Skeletal muscle satellite cell (primary cell): ENCODE measurements around the gene TFAP2C. TPM values are rescaled to one million over a fixed set of nuclear protein-coding genes. Genes with fewer than 3 reads are reported as not detected.

Experiments
- H3K27me3 ChIP-seq: 2 replicates; pipeline ENCODE4 v1.7.0; 2013; ENCODE audit warnings: low read length; ENCODE audit not compliant: control insufficient read depth, insufficient read depth
- H3K36me3 ChIP-seq: 2 replicates; pipeline ENCODE4 v1.7.0; 2013; ENCODE audit warnings: mild to moderate bottlenecking, control low read depth, low read length; ENCODE audit not compliant: insufficient read depth
- H3K4me1 ChIP-seq: 2 replicates; pipeline ENCODE4 v1.7.0; 2013; ENCODE audit warnings: low read length; ENCODE audit not compliant: control insufficient read depth, insufficient read depth
- H3K4me2 ChIP-seq: 2 replicates; pipeline ENCODE4 v1.7.0; 2013; ENCODE audit warnings: mild to moderate bottlenecking, low read length
- H3K4me3 ChIP-seq: 2 replicates; pipeline ENCODE4 v1.7.0; 2013; ENCODE audit warnings: low read length
- H3K9ac ChIP-seq: 2 replicates; pipeline ENCODE4 v1.7.0; 2013; ENCODE audit warnings: mild to moderate bottlenecking, low read depth, low read length, moderate library complexity
- H3K9me3 ChIP-seq: replicated peaks from 2 replicates; pipeline ENCODE4 v1.7.0; 2013; ENCODE audit warnings: mild to moderate bottlenecking, control low read depth, low read length
- total RNA-seq: library from RNA; depleted of rRNA; stranded (reverse); fragments of >200 nt; gene quantifications from 2 replicates; pipeline ENCODE4 v1.2.3, GENCODE V29; 2012; rRNA removed

TFAP2C gene
- total RNA-seq: under 0.01 and 0.25 TPM in 2 replicates

DNA sequence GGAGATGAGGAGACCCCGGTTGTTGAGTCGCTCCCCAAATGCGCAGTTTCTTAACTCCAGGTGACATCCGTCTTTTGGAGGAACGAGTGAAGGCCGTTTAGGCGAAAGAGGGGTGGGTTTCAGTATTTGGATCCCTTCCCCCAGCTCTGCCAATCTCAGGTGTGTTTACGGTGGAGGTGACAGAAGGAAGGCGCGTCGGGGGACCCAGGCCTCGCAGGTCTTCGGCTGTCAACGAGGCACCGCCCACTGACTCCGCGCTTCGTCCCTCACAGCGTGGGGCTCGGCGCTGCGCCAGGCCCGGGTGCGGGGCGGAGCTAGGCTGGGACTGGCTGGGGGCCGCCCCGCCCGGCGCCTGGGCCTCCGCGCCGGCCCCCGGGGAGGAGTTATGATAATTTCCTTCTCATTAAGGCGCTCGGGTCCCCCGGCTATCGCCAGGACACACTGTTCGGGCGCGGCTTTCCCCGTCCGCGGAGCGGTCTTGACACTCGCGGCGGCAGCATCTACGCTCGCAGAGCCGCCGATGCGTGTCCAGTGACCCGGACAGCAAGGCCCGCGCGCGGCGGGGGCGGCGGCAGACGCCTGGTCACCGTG is at the start of gene TFAP2C:
Gene TFAP2C (plus strand): TSS at position 434 of the 591 bp plus-strand sequence. CDS start 239 bp downstream, outside the sequence.
- Histone ChIP-seq H3K4me2 (peak within 1 kb of the TSS; percentile 44), H3K4me1 (no peaks in the 10 kb centered on the region)

DNA sequence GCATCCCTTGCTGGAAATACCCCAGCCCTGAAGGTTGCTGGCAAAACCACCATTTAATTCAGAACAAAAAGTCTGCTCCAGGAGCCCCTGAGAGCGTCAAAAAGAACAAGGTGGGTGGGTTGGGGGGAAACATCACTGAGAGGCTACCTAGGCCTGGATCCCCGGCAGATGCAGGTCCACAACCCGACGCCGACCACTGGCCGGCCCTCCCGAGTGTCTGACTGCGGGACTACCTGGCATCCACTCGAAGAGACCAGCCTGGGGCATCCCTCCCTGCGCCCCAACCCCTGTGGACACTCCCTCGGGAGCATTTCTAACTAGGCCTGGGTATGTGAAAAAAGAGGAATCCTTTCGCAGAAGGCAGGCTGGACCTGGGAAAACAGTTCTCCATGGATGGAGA is 48.9 kb upstream of the TFAP2C start:
- H3K4me1 ChIP-seq: no peaks in the 10 kb centered on the region
- H3K9ac ChIP-seq: no peak overlapping the region
- no peak overlapping the region for H3K4me2 ChIP-seq
- no peak overlapping the region for H3K4me3 ChIP-seq
- no peaks in the 10 kb centered on the region for H3K36me3 ChIP-seq
- no peaks in the 10 kb centered on the region for H3K27me3 ChIP-seq
- no peaks in the 10 kb centered on the region for H3K9me3 ChIP-seq

More for the DNA sequence above, at the start of gene TFAP2C:
- Histone ChIP-seq H3K4me3 (no peak within 1 kb of the TSS), H3K36me3 (no peaks in the 10 kb centered on the region), H3K27me3 (peaks cover 82% of the 10 kb centered on the region), H3K9ac (no peak within 1 kb of the TSS), H3K9me3 (no peaks in the 10 kb centered on the region)

DNA sequence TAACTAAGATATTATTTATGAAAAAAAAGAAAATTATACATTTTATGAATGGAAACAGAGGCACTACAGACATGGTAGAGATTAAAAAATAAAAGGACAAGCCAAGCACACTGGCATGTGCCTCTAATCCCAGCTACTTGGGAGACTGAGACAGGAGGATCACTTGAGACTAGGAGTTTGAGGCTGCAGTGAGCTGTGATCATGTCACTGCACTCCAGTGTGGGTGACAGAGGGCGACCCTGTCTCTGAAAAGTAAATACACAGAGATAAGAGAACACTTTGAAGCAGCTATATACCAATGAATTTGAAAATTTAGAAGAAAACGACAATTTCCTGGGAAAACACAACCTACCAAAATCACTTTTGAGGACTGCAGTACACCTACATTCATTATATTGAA is 47.4 kb upstream of the TFAP2C start:
- H3K4me3 ChIP-seq: no peak overlapping the region
- H3K27me3 ChIP-seq: no peaks in the 10 kb centered on the region
- H3K9ac ChIP-seq: no peak overlapping the region
- no peaks in the 10 kb centered on the region for H3K4me1 ChIP-seq
- no peaks in the 10 kb centered on the region for H3K36me3 ChIP-seq
- no peaks in the 10 kb centered on the region for H3K9me3 ChIP-seq
- H3K4me2 ChIP-seq: no peak overlapping the region

DNA sequence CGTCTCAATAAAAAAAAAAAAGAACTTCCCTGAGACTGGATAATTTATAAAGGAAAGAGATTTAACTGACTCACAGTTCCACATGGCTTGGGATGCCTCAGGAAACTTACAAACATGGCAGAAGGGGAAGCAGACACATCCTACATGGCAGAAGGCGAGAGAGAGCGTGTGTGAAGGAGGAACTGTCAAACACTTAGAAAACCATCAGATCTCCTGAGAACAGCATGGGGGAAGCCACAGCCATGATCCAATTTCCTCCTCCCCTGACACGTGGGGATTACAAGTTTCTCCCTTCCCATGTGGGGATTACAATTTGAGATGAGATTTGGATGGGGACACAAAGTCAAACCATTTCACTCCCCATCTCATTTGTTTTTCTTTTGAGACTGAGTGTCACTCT is 46.6 kb upstream of the TFAP2C start:
- Histone ChIP-seq H3K4me1 (no peaks in the 10 kb centered on the region), H3K4me2 (no peak overlapping the region), H3K27me3 (no peaks in the 10 kb centered on the region), H3K9ac (no peak overlapping the region), H3K9me3 (no peaks in the 10 kb centered on the region), H3K36me3 (no peaks in the 10 kb centered on the region), H3K4me3 (no peak overlapping the region)

DNA sequence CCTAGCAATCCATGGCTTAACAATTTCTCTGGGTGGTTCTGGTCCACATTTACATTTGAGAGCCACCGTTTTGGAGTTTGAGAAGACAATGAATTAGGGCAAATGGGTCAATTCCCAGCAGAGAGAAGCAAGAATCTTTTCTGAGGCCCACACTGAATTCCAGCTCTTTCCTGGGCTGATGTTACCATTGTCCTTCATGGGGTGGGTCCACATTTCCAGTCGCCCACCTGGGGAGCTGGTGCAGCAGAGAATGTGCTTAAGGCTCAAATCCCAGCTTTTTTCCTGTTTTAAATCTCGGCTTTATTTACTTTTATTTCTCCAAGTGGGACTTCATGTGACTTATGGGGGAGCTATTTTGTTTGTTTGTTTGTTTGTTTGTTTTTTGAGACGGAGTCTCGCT is 44.2 kb upstream of the TFAP2C start:
- H3K9ac ChIP-seq: no peak overlapping the region
- H3K4me1 ChIP-seq: no peaks in the 10 kb centered on the region
- H3K4me3 ChIP-seq: no peak overlapping the region
- H3K27me3 ChIP-seq: no peaks in the 10 kb centered on the region
- no peak overlapping the region for H3K4me2 ChIP-seq
- H3K9me3 ChIP-seq: no peaks in the 10 kb centered on the region
- no peaks in the 10 kb centered on the region for H3K36me3 ChIP-seq

DNA sequence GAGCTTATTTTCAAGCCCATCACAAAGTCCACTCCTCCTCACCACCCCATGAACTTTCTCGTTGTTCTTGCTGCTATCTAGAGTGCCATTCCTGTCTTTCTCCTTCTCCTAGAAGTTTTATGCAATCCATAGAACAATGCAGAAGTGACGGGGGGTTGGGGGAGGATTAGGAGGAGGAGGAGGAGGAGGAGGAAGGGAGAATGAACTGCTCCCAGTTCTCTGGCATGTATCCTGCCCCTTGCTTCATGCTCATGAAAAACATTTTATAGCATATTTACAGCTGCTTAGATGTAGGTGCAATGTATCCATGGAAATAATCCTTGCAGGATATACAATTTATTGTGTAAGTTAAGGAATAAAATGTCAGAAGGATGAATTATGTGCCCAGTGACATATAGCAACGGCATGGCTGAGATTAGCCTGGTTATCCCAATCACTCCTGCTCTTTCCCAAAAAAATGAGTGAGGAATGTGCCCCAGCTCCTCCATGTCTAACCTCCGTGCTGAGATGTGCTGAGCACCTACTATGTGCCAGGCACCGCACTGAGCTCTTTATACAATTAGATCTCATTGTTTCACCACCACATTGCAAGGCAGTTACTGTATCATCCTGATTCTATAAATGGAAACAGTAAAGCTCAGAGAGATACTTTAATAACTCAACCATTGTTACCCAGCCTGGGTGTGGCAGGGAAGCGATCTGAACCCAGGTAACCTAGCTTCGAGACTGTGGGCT is 41.6 kb upstream of the TFAP2C start:
- no peaks in the 10 kb centered on the region for H3K4me1 ChIP-seq
- H3K9ac ChIP-seq: no peak overlapping the region
- H3K4me2 ChIP-seq: no peak overlapping the region
- H3K27me3 ChIP-seq: no peaks in the 10 kb centered on the region
- H3K36me3 ChIP-seq: no peaks in the 10 kb centered on the region
- no peaks in the 10 kb centered on the region for H3K9me3 ChIP-seq
- H3K4me3 ChIP-seq: no peak overlapping the region

DNA sequence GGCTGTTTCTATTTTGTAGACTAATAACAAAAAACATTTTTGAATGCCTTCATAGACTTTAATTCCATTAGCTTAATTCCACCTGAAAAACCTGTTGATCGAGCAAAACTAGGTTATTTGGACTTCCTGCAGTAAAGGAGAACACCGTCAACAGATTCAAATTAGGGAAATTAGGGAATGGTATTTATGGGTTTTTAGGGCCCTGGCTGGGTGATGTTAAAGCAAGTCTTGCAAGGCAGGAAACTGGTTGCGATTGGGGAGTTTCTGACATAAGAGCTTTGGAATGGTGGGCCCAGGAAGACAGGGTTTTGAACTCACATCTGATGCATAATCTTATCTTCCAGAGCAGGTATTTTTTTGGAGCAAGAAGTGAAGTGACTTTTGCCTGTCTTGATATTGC is 40.1 kb upstream of the TFAP2C start:
- H3K4me1 ChIP-seq: no peaks in the 10 kb centered on the region
- no peaks in the 10 kb centered on the region for H3K36me3 ChIP-seq
- no peaks in the 10 kb centered on the region for H3K27me3 ChIP-seq
- H3K9ac ChIP-seq: no peak overlapping the region
- H3K9me3 ChIP-seq: no peaks in the 10 kb centered on the region
- H3K4me2 ChIP-seq: no peak overlapping the region
- H3K4me3 ChIP-seq: no peak overlapping the region

DNA sequence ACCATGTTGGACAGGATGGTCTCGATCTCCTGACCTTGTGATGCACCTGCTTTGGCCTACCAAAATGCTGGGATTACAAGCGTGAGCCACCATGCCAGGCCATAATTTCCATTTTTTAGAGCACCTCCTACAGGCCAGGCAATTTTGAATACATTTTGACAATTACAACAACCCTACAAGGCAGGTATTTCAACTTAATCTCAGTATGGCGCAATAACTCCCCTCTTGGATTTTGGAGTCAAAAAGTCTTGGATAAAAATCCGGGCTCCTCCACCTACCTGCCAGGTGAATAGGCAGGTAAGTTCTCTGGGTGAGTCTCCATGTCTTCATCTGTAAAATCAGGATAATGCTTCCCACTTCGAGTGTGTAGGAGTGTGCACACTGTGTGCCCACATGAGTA is 39.5 kb upstream of the TFAP2C start:
- Histone ChIP-seq H3K4me1 (no peaks in the 10 kb centered on the region), H3K4me2 (no peak overlapping the region), H3K27me3 (no peaks in the 10 kb centered on the region), H3K9me3 (no peaks in the 10 kb centered on the region), H3K4me3 (no peak overlapping the region), H3K9ac (no peak overlapping the region), H3K36me3 (no peaks in the 10 kb centered on the region)

DNA sequence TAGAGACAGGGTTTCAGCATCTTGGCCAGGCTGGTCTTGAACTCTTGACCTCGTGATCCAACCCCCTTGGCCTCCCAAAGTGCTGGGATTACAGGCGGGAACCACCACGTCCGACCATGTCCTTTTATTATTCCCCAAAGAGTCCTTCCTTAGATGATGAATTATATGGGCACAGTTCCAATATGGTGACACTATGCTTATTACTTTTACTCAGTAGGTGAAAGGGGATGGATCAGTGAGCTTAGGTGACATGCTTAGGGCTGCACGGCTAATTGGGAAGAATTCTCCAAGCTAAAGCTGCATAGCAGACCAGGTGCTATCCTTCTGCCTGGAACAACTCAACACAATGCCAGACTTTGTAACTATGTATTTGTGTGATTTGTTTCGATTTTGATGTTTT is 38.2 kb upstream of the TFAP2C start:
- Histone ChIP-seq H3K9ac (no peak overlapping the region), H3K4me3 (no peak overlapping the region), H3K9me3 (no peaks in the 10 kb centered on the region), H3K4me2 (no peak overlapping the region), H3K27me3 (no peaks in the 10 kb centered on the region), H3K36me3 (no peaks in the 10 kb centered on the region), H3K4me1 (no peaks in the 10 kb centered on the region)

DNA sequence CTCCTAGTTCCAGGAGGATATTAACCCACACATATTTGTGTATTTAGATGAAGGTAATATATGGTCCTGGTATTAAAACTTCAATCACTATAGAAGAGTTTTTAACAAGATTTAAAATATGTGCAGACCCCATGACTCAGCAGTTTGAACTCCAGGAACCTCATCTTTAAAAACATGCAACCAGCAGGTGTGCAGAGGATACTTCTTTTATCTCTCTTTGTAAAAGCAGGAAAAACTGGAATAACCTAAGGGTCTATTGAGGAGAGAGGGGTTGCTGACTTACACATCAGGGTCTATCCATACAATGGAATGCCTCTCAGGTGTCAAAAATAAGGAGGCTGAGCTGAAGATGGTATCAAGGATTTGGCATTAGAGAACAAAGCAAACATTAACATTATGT is 36.9 kb upstream of the TFAP2C start:
- no peaks in the 10 kb centered on the region for H3K36me3 ChIP-seq
- H3K27me3 ChIP-seq: no peaks in the 10 kb centered on the region
- H3K9me3 ChIP-seq: no peaks in the 10 kb centered on the region
- no peak overlapping the region for H3K4me3 ChIP-seq
- no peak overlapping the region for H3K9ac ChIP-seq
- no peak overlapping the region for H3K4me2 ChIP-seq
- H3K4me1 ChIP-seq: no peaks in the 10 kb centered on the region

DNA sequence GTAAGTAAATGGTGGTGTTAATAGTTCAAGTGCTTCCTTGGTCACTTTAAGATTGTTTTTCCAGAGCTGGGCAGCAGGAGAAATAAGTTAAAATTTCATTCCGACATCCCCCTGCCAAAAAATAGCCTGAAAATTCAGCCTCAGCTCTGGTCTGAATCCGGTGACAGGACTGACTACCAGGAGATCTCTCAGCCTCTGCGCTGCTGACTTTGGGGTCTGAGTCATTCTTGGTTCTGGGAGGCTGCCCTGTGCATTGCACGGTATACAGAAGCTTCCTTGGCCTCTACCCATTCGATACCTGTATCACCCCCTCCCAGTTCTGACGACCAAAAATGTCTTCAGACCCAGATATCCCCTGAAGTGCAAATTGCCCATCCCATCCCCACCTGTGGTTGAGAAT is 36.3 kb upstream of the TFAP2C start:
- H3K36me3 ChIP-seq: no peaks in the 10 kb centered on the region
- no peaks in the 10 kb centered on the region for H3K27me3 ChIP-seq
- H3K4me1 ChIP-seq: no peaks in the 10 kb centered on the region
- no peak overlapping the region for H3K4me2 ChIP-seq
- no peak overlapping the region for H3K9ac ChIP-seq
- no peak overlapping the region for H3K4me3 ChIP-seq
- no peaks in the 10 kb centered on the region for H3K9me3 ChIP-seq
